GM18907 (cell line): Measurements from ENCODE around the gene RASSF5.
A peak's percentile ranks its signal among the peaks of the same experiment; 100 is the strongest.
"Not testable (repeated sequence)": the region's sequence is repeated elsewhere in the genome, so short reads cannot be mapped to it uniquely, and the experiment has no call there.

Experiments
- ATAC-seq: cut with Tn5 transposase; IDR thresholded peaks from one replicate; pipeline ENCODE4 v1.9.1; 2021; ENCODE audit warnings: mild to moderate bottlenecking, moderate library complexity; ENCODE audit not compliant: unreplicated experiment

RASSF5 gene

GRCh38 chr1:206476058-206476457 is 31.3 kb upstream of the RASSF5 start:
- ATAC-seq, result no peak

GRCh38 chr1:206476591-206476990 is 30.7 kb upstream of the RASSF5 start:
- ATAC-seq, result no peak

DNA sequence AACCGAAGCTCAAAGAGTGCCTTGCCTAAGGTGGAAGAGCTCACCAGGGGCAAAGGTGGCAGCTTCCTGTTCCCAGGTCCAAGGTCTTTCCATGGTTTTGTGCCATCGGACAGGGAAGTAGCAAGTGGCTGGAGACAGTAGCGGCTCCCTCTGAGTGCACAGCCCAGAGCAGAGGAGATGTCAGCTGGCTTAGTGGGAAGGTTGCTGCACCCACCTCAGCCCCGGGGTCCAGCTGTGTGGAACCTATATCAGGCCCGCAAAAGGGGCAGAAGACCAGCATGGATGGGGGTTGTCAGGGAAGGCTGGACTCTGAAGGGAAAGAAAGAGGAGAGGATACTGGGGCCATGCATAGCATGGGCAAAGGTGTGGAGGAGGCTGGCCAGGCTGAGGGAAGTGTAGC is 30.2 kb upstream of the RASSF5 start:
- no peak for ATAC-seq

DNA sequence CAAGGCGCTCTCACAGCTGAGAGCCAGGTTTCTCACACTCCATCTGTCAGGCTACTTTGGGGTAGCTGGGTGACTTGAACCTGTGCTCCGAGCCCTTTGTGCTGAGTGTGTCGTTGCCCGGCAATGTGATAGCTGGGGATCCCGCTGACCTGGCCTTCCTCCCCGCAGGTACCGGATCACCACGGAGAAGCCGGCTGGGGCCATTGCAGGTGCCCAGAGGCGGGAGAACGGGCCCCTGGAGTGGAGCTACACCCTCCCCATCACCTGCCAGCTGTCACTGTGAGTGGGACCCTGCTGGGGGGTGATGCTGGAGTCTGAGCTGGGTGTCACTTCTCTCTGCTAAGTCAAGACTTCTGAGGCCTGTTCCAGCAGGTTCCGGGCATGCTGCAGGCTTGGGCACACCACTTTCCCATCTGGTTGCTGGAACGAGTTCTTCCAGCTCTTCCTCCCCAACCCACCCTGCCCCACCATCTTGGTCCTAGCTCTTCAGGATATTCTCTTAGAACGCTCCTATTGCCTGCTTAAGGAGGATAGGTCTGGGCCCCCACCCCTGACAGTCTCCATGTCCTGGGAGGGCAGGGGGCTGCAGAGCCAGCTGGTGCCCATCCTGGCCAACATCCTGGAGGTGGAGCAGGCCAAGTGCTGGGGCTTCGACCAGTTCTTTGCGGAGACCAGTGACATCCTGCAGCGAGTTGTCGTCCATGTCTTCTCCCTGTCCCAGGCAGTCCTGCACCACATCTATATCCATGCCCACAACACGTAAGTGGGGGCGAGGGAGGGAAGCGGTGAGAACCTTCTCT is 29.6 kb upstream of the RASSF5 start:
- ATAC-seq, result no peak

DNA sequence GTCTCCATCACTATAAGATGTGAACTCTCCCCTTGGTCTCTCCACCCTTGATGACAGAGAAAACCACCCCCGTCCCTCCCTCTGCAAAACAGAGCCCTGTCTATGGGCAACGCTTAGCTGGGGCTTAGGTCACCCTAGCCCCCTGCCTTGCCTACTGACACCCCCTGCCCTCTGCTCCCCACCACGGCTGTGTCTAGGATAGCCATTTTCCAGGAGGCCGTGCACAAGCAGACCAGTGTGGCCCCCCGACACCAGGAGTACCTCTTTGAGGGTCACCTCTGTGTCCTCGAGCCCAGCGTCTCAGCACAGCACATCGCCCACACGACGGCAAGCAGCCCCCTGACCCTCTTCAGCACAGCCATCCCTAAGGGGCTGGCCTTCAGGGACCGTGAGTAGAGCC is 28.6 kb upstream of the RASSF5 start:
- ATAC-seq, result no peak

DNA sequence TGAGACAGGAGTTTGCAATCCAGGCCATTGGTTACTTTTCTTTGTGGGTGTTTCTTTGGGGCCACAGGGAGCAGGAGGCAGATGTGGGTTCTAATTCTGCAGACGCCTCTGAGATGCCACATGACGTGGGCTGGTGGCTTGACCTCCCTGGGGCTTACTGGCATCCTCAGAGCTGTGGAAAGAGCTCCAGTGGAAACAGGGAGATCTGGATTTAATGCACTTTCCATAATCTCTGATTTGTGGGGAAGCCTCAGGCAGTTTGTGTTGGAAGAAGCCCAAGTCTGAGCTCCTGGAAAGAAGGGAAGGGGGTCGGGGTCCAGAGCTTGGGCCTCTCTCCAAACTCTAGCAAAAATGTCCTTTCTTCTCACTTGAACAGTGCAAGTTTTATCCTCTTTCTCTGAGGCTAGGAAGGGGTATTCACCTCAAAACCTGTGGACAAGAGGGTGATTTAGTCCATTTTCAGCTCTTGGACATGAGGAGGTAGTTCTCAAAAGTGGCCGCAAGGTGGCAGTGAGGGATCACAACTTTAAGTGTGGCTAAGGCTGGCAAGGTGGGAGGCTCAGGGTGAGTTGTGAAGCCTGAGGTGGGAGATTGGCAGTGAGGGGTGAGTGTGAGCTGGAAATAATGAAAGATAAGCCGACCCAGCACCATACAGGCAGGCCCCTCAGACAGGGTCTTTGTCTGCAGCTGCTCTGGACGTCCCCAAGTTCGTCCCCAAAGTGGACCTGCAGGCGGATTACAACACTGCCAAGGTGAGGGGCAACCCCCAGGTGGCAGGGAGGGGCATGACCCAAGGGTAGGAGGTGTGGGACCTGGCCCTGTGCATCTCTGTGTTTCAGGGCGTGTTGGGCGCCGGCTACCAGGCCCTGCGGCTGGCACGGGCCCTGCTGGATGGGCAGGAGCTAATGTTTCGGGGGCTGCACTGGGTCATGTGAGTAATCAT is 27.9 kb upstream of the RASSF5 start:
- no peak for ATAC-seq

- ATAC-seq, result no peak
Measured at GRCh38 chr1:206480211-206480610, 27.1 kb upstream of the RASSF5 start.

- no peak for ATAC-seq
Measured at GRCh38 chr1:206482611-206483010, 24.7 kb upstream of the RASSF5 start.

- not testable (repeated sequence) for ATAC-seq
Measured at GRCh38 chr1:206483864-206484263, 23.5 kb upstream of the RASSF5 start.

GRCh38 chr1:206484901-206485300 is 22.4 kb upstream of the RASSF5 start:
- no peak for ATAC-seq

DNA sequence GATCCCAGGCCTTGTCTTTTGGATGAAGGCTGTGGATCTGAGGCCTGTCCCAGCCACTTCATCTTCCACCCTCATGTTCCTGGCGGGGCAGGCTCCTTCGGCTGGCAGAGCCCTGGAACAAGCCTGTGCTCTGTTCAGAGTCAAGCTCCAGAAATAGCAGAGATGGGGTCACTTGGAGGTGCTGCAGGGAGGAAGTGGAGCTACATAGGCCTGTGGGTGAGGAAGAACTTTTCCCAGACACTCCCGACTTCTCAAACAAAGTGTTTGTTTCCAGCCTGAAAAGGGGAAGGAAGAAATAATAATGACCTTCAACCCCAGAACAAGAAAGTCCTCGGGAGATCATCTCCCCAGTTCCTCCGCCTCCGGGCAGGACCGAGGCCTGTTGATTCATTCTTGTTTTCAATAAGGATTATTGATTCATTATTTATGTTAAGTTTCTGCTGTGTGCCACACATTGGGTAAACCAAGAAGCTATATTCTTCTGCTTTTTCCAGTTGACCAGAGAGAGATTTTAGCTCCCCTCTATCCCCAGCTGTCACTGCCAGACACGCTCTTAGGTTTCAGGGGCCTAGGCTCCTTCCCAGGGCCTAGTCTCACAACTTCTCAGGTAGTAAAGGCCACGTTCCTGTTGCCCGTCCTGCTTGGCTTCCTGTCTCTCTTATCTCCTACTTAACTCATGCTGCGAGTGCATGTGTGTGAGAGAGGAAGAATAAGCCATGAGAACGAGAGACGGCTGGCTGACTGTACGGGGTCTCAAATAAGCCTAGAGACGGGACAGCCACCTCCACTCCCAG is 20.1 kb upstream of the RASSF5 start:
- no peak for ATAC-seq

- no peak for ATAC-seq
Measured at GRCh38 chr1:206487970-206488369, 19.4 kb upstream of the RASSF5 start.

DNA sequence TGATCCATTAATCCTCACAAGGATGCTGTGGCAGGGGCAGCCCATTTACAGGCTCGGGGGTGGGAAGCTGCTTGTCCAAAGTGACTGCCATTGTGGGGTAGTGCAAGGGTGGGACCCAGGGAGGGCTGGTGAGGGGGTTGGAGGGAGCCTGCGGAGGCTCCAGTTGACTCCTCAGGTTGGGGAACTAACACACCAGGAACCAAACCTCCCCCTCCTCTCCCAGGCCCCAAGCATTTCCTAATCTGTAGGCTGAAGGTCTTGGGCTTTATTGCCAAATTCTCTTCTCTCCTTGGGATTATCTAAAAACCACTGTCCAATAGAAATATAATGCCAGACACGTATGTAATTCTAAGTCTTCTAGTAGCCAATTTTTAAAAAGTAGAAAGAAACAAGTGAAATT is 18.9 kb upstream of the RASSF5 start:
- no peak for ATAC-seq

- peak; percentile 49 for ATAC-seq
Measured at GRCh38 chr1:206489980-206490770, 17.2 kb upstream of the RASSF5 start.

GRCh38 chr1:206490771-206491405 is 16.4 kb upstream of the RASSF5 start:
- no peak for ATAC-seq

- ATAC-seq, result no peak
Measured at GRCh38 chr1:206491616-206492015, 15.7 kb upstream of the RASSF5 start.

DNA sequence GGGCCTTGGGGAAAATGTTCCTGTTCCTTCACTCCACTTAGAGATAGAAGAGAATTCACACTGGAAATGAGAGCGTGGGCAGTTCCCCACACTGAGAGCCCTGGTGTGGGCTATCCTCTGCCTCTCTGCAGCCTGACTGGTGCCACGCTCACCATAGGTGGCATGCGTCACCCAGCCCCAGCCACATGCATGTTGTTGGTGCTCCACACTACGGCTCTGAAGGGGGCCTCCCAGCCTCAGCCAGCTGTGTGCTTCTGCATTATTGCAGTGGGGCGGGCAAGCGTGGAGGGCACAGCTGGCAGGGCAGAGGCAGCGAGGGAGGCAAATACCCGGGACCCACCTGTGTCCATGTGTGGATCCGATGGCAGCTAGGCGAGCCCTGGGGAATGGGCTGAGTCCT is 14.7 kb upstream of the RASSF5 start:
- no peak for ATAC-seq

DNA sequence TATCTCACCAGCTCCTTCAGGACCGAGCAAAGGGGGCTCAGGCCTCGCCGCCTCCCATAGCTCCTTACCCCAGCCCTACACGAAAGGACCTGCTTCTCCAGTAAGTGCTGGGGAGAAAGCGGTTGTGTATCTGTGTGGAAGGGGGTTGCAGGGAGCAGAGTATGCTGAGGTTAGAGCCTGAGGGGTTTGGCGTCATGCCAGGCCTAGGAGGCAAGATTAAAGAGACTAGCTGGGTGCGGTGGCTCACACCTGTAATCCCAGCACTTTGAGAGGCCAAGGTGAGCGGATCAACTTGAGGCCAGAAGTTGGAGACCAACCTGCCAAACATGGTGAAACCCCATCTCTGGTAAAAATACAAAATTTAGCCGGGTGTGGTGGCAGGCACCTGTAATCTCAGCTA is 14.1 kb upstream of the RASSF5 start:
- ATAC-seq, result no peak

DNA sequence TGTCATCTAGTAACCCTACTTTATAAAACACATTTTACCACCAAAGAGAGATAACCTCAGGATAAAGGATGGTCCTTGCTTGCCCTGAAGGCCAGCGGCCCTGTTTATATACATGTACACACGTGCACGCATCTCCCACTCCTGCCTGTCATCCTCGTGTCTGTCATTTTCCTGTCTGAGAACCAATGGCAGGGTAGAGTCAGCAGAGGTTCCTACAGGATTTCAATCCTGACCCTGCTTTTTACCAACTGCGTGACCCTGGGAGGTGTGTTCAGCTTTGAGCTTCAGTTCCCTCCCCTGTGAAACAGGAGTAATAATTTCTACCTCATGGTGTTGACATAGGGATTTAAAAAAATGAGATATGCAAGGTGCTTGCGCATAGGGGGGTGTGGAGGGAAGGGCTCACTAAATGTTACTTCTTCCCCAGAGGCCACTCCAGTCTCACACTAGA is 12.3 kb upstream of the RASSF5 start:
- no peak for ATAC-seq
